Embryonic facial prominence (tissue), 1 donor: ENCODE measurements around the gene TERC.
"Not testable (repeated sequence)": the region's sequence is repeated elsewhere in the genome, so short reads cannot be mapped to it uniquely, and the experiment has no call there.

ENCODE experiments used
- DNase-seq: peaks from one replicate; pipeline ENCODE4 v3.0.0-alpha.2; 2016; ENCODE audit errors: extremely low spot score

TERC gene

DNA sequence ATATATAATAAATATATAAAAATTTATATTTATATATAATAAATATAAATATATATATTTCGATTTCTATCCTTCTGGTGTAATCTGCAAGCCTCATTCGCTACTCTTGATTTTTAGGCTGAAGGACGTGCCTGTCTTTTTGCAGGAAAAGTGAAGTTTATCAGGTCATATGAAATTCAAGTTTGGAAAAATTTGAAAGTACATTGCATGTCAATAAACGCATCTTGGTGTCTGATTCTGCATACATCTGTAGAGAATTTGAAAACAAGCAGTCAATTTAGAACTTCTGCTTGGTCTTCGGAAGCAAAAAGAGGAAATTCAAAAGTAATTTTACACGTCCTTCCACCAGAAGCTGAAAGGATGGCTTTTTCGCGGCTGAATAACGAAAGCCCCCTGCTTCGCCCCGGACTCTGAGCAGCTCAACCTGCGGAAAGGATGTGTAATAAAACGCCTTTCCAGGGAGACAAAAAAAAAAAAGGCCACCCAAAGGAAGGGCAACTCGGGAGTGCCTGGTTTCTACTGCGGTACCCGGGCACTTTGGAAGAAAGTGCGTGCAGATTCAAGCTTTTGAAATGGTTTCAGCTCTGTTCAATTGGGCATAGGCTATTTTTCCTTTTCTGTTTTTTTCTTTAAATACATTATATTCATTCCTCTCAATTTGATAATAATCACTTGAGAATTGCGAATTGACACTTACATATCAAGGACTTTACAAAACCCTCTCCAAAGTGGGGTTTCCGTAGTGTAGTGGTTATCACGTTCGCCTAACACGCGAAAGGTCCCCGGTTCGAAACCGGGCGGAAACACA lies 6.8 kb upstream of the TERC start:
- peak; percentile 71 for DNase-seq

DNA sequence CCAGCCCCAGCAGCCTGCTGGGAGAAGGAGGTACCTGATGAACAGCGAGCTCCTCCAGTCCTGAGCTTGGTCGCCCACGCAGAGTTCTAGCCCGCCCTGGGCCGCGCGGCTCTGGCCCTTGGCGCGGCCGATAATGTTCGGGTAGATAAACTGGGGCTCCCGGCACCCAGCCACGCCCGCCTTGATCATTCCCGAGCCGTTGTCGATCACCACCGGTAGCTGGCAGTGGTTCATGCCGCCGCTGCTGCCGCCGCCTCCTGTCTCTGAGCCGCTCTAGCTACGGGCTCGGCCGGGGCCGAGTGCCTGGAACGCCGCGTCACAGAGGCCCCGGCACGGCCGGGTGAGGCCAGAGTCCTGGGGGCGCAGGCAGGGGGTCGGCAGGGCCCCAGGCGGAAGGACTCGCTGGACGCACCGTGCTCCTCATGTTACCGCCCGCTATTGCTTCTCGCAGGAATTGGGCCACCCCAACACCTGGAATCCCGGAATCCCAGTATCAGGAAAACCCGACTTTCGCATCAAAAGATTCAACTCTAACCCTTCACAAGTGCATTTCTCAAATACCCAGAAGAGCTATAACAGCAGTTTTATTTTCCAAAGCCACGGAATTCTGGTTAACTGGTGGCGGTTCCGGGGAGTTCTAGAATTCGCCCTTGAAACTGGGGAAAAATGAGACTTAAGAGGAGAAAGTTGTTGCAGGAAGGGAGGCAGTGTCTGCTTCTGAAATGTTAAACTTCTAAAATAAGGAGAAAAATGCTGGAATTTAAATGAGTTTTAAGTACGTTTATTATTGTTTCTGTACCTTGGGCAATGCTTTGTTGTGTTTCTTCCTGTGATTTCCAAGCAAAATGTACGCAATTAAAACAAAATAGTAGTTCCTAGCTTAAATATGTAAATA lies 4.7 kb upstream of the TERC start, which contains the start of gene ACTRT3:
ACTRT3 (minus strand) TSS at position 275 of the 895 bp plus-strand sequence; CDS start at position 234, 41 bp downstream.
- DNase-seq: peak; percentile 31

DNA sequence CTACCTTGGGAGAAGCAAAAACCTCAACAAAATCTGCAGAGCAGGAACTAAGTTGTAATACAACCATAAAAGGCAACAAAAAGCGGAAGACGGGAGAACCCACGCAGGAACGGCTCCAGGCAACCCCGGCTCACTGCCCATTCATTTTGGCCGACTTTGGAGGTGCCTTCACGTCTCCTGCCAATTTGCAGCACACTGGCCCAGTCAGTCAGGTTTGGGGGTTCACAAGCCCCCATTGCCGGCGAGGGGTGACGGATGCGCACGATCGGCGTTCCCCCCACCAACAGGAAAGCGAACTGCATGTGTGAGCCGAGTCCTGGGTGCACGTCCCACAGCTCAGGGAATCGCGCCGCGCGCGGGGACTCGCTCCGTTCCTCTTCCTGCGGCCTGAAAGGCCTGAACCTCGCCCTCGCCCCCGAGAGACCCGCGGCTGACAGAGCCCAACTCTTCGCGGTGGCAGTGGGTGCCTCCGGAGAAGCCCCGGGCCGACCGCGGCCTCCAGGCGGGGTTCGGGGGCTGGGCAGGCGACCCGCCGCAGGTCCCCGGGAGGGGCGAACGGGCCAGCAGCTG lies 463 bp downstream of the TERC start:
- DNase-seq: no peak

DNA sequence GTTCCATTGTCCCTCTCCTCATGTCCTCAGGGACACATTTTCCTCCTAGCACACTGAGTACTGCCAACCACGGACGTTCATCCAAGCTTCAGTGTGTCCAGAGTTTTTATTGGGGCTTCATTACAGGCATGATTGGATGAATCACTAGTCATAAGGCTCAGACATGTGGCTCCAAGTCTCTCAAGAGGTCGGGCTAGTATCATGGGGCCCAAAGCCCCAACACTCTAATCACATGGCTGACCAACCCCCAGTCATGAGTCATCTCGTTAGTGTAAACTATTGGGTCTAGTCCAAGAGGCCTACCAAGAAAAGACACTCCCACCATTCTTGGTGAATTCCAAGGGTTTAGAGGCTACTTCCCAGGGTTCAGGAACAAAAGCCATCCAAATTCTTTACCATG lies 4.4 kb downstream of the TERC start:
- DNase-seq: no peak

DNA sequence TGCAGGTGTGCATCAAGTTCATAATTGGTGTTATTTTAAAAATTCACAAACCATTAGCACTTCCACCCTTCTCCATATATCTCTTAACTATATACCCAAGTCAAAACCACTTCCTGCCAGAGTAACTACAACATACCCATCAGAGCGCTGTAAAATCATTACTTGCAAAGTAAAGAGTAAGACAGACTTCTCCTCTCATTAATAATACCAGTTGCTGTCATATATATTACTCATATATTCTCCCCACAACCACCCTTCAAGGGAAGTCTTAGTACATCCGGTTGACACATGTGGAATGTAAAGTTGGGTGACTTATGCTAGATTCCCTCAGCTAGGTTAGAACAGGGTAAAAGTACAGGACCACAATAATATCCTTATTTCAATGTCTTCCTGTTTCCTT lies 5.6 kb downstream of the TERC start:
- no peak for DNase-seq

DNA sequence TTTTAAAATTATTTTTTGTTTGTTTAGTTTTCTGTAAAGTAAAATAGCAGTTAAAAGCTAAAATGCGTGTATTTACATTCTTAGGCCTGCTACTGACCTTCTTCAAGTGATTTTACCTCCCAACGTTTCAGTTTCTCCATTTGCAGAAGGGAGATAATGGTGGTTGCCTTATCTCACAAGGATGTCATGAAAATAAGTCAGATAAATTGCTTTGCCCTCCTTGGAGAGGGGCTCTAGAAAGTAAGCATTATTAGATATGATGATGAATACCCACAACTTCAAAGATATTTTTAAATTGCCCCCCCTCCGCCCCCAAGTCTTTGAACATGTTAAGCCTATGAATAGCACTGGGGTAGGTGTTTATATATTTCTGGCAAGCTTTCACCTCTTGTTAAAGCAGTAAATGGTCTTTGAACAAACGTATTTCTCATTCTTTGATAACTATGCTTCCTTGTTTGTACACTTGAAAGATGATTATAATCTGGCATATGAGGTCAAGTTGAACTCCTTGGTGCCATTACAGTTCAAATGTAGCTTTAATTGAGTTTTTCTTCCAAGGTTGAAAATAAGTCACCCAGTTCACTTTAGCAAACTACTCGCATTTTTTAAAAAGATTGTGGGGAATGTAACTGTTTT lies 6.4 kb downstream of the TERC start:
- no peak for DNase-seq

DNA sequence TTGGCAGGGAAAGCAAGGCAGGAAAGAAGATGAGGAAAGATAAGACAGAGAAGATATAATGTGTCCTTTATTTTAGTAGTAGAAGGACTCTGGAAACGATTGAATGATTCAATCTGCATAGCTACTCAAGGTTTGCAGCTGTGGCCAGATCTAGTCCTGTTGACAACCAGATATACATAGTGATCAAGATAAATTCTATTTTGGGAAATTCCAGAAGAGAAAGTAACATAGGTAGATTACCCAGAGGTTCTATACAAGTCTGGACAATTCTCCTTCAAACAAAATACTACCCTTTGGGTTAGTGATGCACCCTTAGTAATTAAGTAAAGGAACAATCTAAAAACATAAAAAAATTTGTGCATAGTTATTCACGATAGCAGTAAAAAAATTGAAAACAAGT lies 9.4 kb downstream of the TERC start:
- no peak for DNase-seq

DNA sequence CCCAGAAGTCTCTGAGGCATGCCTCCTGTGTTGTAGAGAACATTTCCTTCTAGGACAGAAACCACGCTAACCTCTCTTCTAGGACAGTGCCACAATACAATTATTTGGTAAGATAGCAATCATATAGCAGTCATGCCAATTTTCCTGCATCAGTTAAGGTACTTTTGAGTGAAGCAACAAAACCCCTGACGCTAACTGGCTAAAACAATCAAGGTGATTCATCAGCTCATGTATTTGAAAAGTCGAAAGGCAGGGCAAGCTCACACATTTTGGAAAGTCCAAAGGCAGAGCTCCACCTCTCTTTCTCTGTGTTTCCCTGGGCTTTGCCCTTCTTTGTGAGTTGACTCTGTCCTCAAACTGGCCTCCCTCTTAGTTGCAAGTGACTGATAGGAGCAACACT lies 10.1 kb downstream of the TERC start:
- no peak for DNase-seq

DNA sequence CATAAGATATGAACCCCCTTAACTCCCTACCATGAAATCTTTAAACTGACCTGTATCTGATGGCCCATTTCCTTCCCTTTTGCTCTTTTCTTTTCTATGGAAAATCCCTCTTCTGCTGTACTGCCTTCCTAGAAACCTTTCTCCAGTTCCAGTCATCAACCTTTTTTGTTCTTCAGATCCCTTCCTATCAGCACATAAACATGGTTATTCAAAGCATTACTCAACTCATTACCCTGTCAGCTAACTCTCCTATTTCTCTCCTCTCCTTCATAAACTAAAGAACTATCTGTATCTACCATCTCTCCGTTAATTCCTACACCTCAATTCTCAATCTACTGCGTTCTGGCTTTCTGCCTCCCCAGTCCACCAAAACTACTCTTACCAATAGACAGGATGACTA lies 13.0 kb downstream of the TERC start:
- DNase-seq: no peak

DNA sequence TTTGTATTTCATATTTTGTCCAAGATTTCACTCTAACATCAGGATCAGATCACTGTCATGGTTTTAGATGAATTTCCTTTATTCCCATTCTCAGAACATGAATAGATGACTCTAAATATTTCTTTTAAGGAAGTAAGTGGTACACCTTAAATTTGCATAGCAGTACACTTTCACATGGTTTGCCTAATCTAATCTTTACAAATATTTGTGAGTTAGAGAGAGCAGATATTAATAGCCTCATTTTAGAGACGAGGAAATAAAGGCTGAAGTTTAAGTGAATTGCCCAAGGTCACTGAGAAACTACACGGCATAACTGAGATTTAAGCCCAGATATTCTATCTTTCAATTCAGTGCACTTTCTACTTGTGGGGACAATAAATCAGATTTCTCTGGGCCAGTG lies 14.2 kb downstream of the TERC start:
- no peak for DNase-seq

DNA sequence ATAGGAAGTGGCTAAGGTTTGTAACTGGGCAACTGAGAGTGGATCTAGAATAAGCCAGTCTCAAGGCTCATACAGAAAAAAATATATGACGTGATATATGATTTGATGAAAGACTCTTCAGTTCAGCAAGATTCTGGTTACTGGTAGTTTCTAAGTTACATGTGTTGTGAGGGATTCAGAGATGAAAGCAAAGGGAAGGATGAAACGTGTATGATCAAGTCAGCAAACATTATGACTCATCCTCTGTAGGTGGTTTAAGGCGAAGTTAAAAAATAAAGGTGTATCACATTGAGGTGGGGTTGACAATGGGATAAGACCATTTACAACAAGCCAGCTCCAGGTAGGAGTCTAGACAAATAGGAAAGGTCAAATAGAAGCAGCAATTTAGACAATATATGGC lies 16.2 kb downstream of the TERC start:
- no peak for DNase-seq

DNA sequence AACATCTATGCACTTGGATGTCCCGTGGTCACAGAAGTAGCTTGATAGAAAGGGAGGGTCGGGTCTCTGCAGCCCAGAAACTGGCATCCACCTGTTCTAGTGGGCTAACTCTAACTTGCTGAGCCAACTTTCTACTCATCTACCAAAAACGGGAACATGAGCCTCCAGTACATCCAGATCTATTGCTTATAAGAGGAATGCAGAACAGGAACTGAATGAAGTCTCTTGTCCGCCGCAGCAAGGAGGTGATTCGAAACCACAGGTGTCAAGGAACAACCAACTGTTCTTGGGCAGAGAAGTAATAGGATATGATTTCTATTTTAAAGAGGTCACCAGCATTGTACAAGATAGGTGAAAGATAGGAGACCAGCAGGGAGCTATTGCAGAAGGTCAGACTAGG lies 17.9 kb downstream of the TERC start:
- no peak for DNase-seq

DNA sequence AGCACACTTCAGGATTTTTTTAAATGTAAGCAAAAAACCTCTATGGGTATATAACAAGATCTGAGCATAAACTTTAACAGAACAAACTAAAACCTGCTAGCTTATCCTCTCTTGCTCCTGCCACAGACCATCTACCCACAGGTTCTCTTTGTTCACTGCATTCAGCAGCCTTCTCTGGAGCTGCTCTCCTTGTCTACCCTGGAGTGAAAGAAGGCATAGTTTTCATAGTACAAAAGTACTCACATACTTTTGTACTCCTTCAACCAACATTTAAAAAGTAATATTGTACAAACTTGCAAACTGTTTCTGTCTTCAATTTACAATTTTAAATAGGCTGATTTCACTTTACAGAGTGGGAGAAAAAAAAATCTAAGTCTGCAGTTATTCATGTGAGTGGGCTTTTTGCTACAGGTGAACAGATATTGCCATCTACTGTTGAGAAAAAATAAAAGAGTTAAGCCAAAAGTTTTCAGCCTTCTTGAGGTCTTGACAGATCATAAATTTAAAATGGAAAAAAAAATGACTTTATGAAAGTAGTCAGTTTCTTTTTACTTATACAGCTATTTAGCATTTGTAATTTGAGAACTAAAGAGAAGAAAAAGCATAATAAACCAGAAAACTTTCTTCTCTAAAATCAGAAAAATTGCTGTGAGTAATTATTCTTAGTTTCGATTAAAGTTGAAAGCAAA lies 20.4 kb downstream of the TERC start:
- DNase-seq: no peak

DNA sequence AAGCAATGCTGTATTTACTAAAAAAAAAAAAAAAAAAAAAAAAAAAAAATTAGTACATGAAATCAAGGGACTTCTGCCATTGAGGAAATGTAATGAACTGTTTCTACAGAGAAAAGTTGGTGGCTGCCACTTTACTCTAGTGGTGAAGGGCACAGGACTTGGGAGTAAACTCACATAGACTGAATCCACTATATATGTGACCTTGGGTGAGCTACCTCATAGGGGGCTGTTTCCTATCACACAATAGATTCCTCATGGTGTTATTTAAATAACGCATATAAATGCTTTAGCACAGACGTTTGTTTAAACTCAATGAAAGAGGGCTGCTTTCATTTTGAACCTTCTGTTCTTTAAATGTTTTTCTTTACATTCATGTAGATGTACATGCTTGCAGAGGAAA lies 25.8 kb downstream of the TERC start:
- no peak for DNase-seq

DNA sequence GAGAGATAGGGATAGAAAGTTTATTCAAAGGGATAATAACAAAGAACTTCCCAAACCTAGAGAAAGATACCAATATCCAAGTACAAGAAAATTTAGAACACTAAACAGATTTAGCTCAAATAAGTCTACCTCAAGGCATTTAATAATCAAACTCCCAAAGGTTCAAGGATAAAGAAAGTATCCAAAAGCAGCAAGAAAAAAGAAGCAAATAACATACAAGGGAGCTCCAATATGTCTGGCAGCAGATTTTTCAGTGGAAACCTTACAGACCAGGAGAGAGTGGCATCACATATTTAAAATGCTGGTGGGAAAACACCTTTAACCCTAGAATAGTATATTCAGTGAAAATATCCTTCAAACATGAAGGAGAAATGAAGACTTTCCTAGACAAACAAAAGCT lies 33.0 kb downstream of the TERC start:
- DNase-seq: not testable (repeated sequence)

DNA sequence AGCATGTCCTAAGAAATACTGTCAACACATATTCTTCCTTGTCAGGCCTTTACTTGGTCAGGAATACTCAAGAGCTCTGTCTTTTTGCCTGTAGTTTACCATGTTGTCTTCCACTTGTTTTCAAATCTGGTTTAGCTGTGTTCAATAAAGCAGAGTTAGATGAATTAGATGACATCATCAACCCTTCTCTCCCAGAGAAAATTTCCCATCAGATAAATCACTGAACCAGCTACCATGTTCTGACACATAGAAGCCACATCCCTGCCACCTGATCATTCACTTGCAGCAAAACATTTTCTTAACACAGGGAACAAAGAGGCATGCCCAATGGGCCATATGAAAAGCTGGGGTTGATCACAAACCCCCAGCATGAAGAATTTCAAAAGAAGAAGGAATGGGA lies 42.1 kb downstream of the TERC start:
- no peak for DNase-seq

DNA sequence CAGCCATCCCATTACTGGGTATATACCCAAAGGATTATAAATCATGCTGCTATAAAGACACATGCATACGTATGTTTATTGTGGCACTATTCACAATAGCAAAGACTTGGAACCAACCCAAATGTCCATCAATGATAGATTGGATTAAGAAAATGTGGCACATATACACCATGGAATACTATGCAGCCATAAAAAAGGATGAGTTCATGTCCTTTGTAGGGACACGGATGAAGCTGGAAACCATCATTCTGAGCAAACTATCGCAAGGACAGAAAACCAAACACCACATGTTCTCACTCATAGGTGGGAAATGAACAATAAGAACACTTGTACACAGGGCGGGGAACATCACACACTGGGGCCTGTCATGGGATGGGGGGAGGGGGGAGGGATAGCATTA lies 46.4 kb downstream of the TERC start:
- not testable (repeated sequence) for DNase-seq
